ENCODE results near the gene SELENON.

SELENON gene

DNA sequence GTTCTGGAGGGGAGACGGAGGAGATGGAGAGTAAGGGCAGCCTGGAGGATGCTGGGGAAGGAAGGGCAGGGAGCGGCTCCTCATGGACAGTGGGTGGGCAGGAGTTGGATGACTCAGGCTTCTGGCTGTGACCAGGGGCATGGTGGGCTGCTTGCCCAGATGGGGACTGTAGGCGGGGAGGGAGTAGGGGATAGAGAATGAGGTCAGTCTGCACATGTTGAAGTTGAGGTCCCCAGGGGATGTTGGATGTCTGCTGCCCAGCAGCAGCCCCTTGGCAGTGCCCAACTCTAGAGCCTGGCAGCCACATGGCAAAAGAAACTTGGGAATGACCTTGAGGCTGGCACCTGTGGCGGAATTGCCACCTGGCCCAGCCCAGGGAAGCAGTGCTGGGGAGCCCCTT lies 6.4 kb downstream of the SELENON start:
- H2AFZ ChIP-seq (ENCODE audit: low read depth): no peak overlapping the region
- H3K9ac ChIP-seq: no peak overlapping the region
- peaks cover 45% of the 10 kb centered on the region for H3K4me1 ChIP-seq (ENCODE audit: low read depth, poor library complexity, severe bottlenecking)
- H3K79me2 ChIP-seq (ENCODE audit: insufficient read depth, low read depth): no peaks in the 10 kb centered on the region
- TF ChIP-seq, protein P1, sequence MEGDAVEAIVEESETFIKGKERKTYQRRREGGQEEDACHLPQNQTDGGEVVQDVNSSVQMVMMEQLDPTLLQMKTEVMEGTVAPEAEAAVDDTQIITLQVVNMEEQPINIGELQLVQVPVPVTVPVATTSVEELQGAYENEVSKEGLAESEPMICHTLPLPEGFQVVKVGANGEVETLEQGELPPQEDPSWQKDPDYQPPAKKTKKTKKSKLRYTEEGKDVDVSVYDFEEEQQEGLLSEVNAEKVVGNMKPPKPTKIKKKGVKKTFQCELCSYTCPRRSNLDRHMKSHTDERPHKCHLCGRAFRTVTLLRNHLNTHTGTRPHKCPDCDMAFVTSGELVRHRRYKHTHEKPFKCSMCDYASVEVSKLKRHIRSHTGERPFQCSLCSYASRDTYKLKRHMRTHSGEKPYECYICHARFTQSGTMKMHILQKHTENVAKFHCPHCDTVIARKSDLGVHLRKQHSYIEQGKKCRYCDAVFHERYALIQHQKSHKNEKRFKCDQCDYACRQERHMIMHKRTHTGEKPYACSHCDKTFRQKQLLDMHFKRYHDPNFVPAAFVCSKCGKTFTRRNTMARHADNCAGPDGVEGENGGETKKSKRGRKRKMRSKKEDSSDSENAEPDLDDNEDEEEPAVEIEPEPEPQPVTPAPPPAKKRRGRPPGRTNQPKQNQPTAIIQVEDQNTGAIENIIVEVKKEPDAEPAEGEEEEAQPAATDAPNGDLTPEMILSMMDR (conservative IDR thresholded peaks at IDR 0.05; ENCODE audit: low read depth, low read length): no peak
- H4K20me1 ChIP-seq (ENCODE audit: insufficient read depth): no peaks in the 10 kb centered on the region
- H3K4me3 ChIP-seq (IDR thresholded peaks at IDR 0.05; ENCODE audit: insufficient read depth, low read depth, low read length): no peak overlapping the region
- H3K27me3 ChIP-seq (ENCODE audit: insufficient read depth, low read depth): no peaks in the 10 kb centered on the region
- H3K27ac ChIP-seq: no peak overlapping the region
- H3K4me2 ChIP-seq: no peak overlapping the region
- no peaks in the 10 kb centered on the region for H3K36me3 ChIP-seq (ENCODE audit: insufficient read depth)

DNA sequence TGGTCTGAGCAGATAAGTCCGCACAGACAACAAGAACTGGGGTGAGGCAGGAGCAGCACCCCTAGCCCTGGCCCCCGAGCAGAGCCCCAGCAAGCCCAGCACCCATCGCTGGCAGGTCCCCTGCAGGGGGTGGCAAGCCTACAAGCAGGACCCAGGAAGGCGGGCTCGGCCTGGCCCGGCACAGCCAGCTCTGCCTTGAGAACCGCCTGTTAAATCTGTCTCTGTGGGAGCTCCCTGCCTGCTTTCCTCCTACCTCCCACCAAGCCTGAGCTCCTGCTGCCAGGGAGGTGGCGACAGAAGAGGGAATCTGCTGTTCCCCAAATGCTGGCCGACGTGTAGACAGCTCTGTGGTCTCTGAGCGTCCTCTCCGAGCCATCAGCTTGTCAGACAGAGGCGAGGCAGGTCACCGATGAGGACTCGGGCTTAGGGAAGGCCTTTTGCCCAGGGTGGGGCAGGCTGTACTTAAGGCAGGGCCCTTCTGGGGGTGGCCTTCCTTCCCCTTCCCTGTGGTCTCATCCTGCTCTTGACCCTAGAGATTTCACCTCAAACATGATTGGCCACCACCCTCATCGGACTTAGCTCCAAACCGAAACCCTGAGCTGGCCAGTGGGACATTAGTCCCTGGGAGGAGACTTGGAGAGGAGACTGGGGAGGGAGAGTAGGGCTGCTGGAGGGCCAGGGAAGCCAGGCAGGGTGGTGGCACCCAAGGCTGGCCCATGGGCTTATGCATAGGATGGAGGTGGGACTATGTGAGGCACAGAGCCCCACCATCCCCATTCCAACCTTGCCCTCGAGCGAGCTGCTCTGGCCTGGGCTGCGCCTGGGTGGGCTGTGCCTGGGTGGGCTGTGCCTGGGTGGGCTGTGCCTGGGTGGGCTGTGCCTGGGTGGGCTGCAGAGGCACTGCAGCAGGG lies 7.7 kb downstream of the SELENON start:
- TF ChIP-seq, protein P1 (conservative IDR thresholded peaks at IDR 0.05; ENCODE audit: low read depth, low read length): no peak
- H3K36me3 ChIP-seq (ENCODE audit: insufficient read depth): no peaks in the 10 kb centered on the region
- no peaks in the 10 kb centered on the region for H3K79me2 ChIP-seq (ENCODE audit: insufficient read depth, low read depth)
- H3K4me2 ChIP-seq: no peak overlapping the region
- H3K27ac ChIP-seq: no peak overlapping the region
- H3K9ac ChIP-seq: no peak overlapping the region
- no peak overlapping the region for H3K4me3 ChIP-seq (IDR thresholded peaks at IDR 0.05; ENCODE audit: insufficient read depth, low read depth, low read length)
- peaks cover 32% of the 10 kb centered on the region for H3K4me1 ChIP-seq (ENCODE audit: low read depth, poor library complexity, severe bottlenecking)
- H3K27me3 ChIP-seq (ENCODE audit: insufficient read depth, low read depth): no peaks in the 10 kb centered on the region
- no peak overlapping the region for H2AFZ ChIP-seq (ENCODE audit: low read depth)
- no peaks in the 10 kb centered on the region for H4K20me1 ChIP-seq (ENCODE audit: insufficient read depth)

DNA sequence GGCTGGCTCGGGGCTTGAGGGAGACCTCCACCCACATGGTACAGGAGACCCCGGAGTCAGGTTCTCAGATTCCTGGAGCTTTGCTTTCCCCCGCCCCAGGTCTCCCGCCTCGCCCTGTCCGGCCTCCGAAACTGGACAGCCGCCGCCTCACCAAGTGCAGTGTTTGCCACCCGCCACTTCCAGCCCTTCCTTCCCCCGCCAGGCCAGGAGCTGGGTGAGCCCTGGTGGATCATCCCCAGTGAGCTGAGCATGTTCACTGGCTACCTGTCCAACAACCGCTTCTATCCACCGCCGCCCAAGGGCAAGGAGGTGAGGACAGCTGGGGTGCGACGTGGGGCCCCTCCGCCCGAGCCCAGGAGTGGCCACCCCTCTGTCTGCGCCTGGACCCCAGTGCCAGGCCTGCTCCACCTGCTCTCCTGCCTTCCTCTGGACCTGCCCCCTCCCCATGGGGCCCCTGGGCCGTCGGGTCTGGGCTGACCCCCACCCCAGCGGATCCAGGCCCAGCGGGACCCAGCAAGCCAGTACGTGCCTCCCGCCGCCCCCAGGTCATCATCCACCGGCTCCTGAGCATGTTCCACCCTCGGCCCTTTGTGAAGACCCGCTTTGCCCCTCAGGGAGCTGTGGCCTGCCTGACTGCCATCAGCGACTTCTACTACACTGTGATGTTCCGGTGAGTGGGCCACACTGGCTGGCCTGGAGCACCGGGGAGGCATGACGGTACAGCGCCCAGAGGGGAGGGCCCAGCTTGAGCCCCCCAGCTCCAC lies 8.7 kb downstream of the SELENON start:
- no peak overlapping the region for H3K4me2 ChIP-seq

DNA sequence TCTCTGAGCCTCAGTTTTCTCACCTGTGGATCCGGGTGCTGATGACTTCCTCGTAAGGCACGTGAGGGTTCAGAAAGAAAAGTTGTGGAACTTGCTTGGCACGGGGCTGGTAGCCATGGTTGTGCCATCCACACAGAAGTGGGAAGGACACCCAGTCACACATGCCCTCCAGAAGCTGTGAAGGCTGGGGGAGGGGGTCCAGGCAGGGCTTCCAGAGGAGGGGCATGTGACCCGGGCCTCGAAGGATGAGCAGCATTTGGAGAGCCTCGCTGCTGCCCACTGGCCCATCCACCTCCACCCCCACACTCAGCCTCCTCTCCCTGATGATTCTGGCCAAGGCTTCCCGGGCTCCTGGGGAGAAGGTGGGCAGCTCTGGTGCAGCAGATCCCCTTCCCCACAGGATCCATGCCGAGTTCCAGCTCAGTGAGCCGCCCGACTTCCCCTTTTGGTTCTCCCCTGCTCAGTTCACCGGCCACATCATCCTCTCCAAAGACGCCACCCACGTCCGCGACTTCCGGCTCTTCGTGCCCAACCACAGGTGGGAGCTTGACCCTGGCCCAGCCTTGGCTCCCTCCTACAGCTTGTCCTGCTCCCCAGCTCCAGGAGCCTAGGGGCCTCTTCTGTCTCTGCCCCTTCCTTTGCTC lies 9.4 kb downstream of the SELENON start:
- H3K9ac ChIP-seq: no peak overlapping the region
- H2AFZ ChIP-seq (ENCODE audit: low read depth): no peak overlapping the region
- H3K4me3 ChIP-seq (IDR thresholded peaks at IDR 0.05; ENCODE audit: insufficient read depth, low read depth, low read length): no peak overlapping the region
- H3K79me2 ChIP-seq (ENCODE audit: insufficient read depth, low read depth): no peaks in the 10 kb centered on the region
- H3K4me1 ChIP-seq (ENCODE audit: low read depth, poor library complexity, severe bottlenecking): peaks cover 15% of the 10 kb centered on the region
- TF ChIP-seq, protein P1 (conservative IDR thresholded peaks at IDR 0.05; ENCODE audit: low read depth, low read length): no peak
- no peak overlapping the region for H3K27ac ChIP-seq
- no peak overlapping the region for H3K4me2 ChIP-seq
- no peaks in the 10 kb centered on the region for H3K27me3 ChIP-seq (ENCODE audit: insufficient read depth, low read depth)
- no peaks in the 10 kb centered on the region for H3K36me3 ChIP-seq (ENCODE audit: insufficient read depth)
- H4K20me1 ChIP-seq (ENCODE audit: insufficient read depth): no peaks in the 10 kb centered on the region

More for the DNA sequence above, 8.7 kb downstream of the SELENON start:
- Histone ChIP-seq H3K27ac (no peak overlapping the region), H3K79me2 (ENCODE audit: insufficient read depth, low read depth) (no peaks in the 10 kb centered on the region), H4K20me1 (ENCODE audit: insufficient read depth) (no peaks in the 10 kb centered on the region), H3K9ac (no peak overlapping the region), H3K27me3 (ENCODE audit: insufficient read depth, low read depth) (no peaks in the 10 kb centered on the region), H3K4me3 (IDR thresholded peaks at IDR 0.05; ENCODE audit: insufficient read depth, low read depth, low read length) (no peak overlapping the region), H2AFZ (ENCODE audit: low read depth) (no peak overlapping the region), H3K36me3 (ENCODE audit: insufficient read depth) (no peaks in the 10 kb centered on the region), H3K4me1 (ENCODE audit: low read depth, poor library complexity, severe bottlenecking) (peaks cover 23% of the 10 kb centered on the region)
- TF ChIP-seq, protein P1 (conservative IDR thresholded peaks at IDR 0.05; ENCODE audit: low read depth, low read length): no peak

All from KMS-11 (cell line).